HCT116 (cell line): ENCODE data around the gene ZFYVE16. TPM values are rescaled to one million over a fixed set of nuclear protein-coding genes. Genes with fewer than 3 reads are reported as not detected.

Source experiments
- ATAC-seq: fragments of 200-7000 bp; cut with Tn5 transposase; 2 replicates; pipeline ENCODE4 v1.9.1; 2020; ENCODE audit warnings: mild to moderate bottlenecking, moderate library complexity
- Bru-seq: library from RNA; stranded (reverse); fragments of 400-500 nt; gene quantifications from one replicate; lab custom pipeline; 2021; lab: Mats Ljungman, UMichigan
- BruChase-seq, 2 experiments: library from RNA; stranded (reverse); fragments of 400-500 nt; gene quantifications; one replicate each; lab custom pipeline; 2021; lab: Mats Ljungman, UMichigan
- BruUV-seq: library from RNA; stranded (reverse); fragments of 400-500 nt; replicated peaks from 2 replicates; lab custom pipeline; 2021; lab: Mats Ljungman, UMichigan
- CTCF ChIA-PET: fragments of 300-600 bp; sonication (Branson Sonifier 250); formaldehyde crosslinking; loops from one replicate; lab custom pipeline; 2021; ENCODE audit warnings: antibody characterized with exemption; lab: Charles Lee
- POLR2A ChIA-PET: fragments of 300-600, 350-600 bp; sonication (Branson Sonifier 250); formaldehyde crosslinking; loops from one replicate; lab custom pipeline; 2021; ENCODE audit warnings: antibody characterized with exemption; lab: Charles Lee
- RAD21 ChIA-PET, 2 experiments: fragments of 300-600 bp; sonication (Branson Sonifier 250); formaldehyde crosslinking; loops; one replicate each; lab custom pipeline; 2023; ENCODE audit warnings: low total read pairs in 2 of 2; ENCODE audit not compliant: uncharacterized antibody in 2 of 2, unreplicated experiment in 2 of 2, low non-redundant PET in 1 of 2; lab: Charles Lee
- DNase-seq: peaks from one replicate; pipeline ENCODE4 v3.0.0-alpha.2; 2010; ENCODE audit warnings: low read depth, low spot score
- H2AFZ ChIP-seq: fragments of 200-600 bp; shearing (Covaris generic), sonication (generic); 2 replicates; pipeline ENCODE4 v1.6.1; 2017; ENCODE audit warnings: low read depth, mixed run types, mixed read lengths, antibody characterized with exemption, low read length; ENCODE audit not compliant: poor library complexity, severe bottlenecking
- H3K27ac ChIP-seq: 2 replicates; pipeline ENCODE4 v1.5.1; 2012; ENCODE audit warnings: low read depth, low read length
- H3K27me3 ChIP-seq: fragments of 200-600 bp; sonication (generic); 2 replicates; pipeline ENCODE4 v1.6.1; 2016; ENCODE audit warnings: mixed run types, low read length, mixed read lengths; ENCODE audit not compliant: insufficient read depth
- H3K36me3 ChIP-seq, 2 experiments: fragments of 200-500 bp in 1 of 2; fragments of 200-600 bp in 1 of 2; sonication (Bioruptor generic) in 1 of 2; sonication (generic) in 1 of 2; 2 replicates each; pipeline versions ENCODE4 v1.5.1 to v1.6.1; 2014 to 2016; ENCODE audit warnings: low read length in 2 of 2, inconsistent platforms in 1 of 2, mixed read lengths in 1 of 2, mixed run types in 1 of 2; ENCODE audit not compliant: insufficient read depth in 2 of 2, control insufficient read depth in 1 of 2
- H3K4me1 ChIP-seq, 2 experiments: fragments of 200-600 bp in 1 of 2; sonication (generic) in 1 of 2; 2 replicates each; pipeline versions ENCODE4 v1.5.1 to v1.6.1; 2012 to 2017; ENCODE audit warnings: low read length in 2 of 2, inconsistent platforms in 1 of 2, mild to moderate bottlenecking in 1 of 2, mixed read lengths in 1 of 2, mixed run types in 1 of 2, moderate library complexity in 1 of 2; ENCODE audit not compliant: insufficient read depth in 2 of 2, control insufficient read depth in 1 of 2
- H3K4me2 ChIP-seq: fragments of 200-600 bp; sonication (generic); 2 replicates; pipeline ENCODE4 v1.6.1; 2017; ENCODE audit warnings: mixed run types, low read length, mixed read lengths
- H3K4me3 ChIP-seq, 2 experiments: fragments of 200-600 bp in 1 of 2; sonication (generic) in 1 of 2; replicated peaks in 1 of 2; 2 replicates each; pipeline ENCODE4 v1.5.1; 2011 to 2016; ENCODE audit warnings: low read length in 2 of 2, control low read depth in 1 of 2, low read depth in 1 of 2, mild to moderate bottlenecking in 1 of 2, mixed read lengths in 1 of 2, mixed run types in 1 of 2
- H3K79me2 ChIP-seq: fragments of 200-600 bp; sonication (generic); 2 replicates; pipeline ENCODE4 v1.6.1; 2017; ENCODE audit warnings: mild to moderate bottlenecking, mixed run types, low read length, moderate library complexity, mixed read lengths; ENCODE audit not compliant: insufficient read depth
- H3K9ac ChIP-seq: fragments of 200-600 bp; sonication (generic); 2 replicates; pipeline ENCODE4 v1.6.1; 2016; ENCODE audit warnings: low read length, mixed read lengths
- H3K9me2 ChIP-seq: fragments of 200-600 bp; sonication (generic), shearing (Covaris generic); 2 replicates; pipeline ENCODE4 v1.6.1; 2017; ENCODE audit warnings: mixed run types, mild to moderate bottlenecking, moderate library complexity; ENCODE audit not compliant: insufficient read depth
- H3K9me3 ChIP-seq, 2 experiments: fragments of 200-500 bp in 1 of 2; fragments of 200-600 bp in 1 of 2; sonication (Bioruptor generic) in 1 of 2; sonication (generic) in 1 of 2; 2 replicates each; pipeline ENCODE4 v1.6.1; 2014 to 2017; ENCODE audit warnings: low read length in 2 of 2, mixed read lengths in 2 of 2, inconsistent platforms in 1 of 2, low read depth in 1 of 2, mild to moderate bottlenecking in 1 of 2, mixed run types in 1 of 2, moderate library complexity in 1 of 2; ENCODE audit not compliant: control insufficient read depth in 1 of 2, insufficient read depth in 1 of 2
- H4K20me1 ChIP-seq: fragments of 200-600 bp; sonication (generic), shearing (Covaris generic); 2 replicates; pipeline ENCODE4 v1.6.1; 2017; ENCODE audit warnings: mixed run types, mild to moderate bottlenecking, moderate library complexity; ENCODE audit not compliant: insufficient read depth
- CBX3 ChIP-seq: IDR thresholded peaks from 2 replicates; pipeline ENCODE4 v1.6.1; 2012; ENCODE audit warnings: low read depth
- EGR1 ChIP-seq: IDR thresholded peaks from 2 replicates; pipeline ENCODE4 v1.6.1; 2012; ENCODE audit warnings: low read depth
- ELF1 ChIP-seq: IDR thresholded peaks from 2 replicates; pipeline ENCODE4 v1.6.1; 2012; ENCODE audit warnings: low read depth, borderline replicate concordance
- EZH2 ChIP-seq: fragments of 200-600 bp; sonication (generic); IDR thresholded peaks from 2 replicates; pipeline ENCODE4 v1.6.1; 2017; ENCODE audit warnings: antibody characterized with exemption, mixed run types
- MAX ChIP-seq: IDR thresholded peaks from 2 replicates; pipeline ENCODE4 v1.6.1; 2012
- POLR2A ChIP-seq: IDR thresholded peaks from 2 replicates; pipeline ENCODE4 v1.7.0; 2011; ENCODE audit warnings: borderline replicate concordance; ENCODE audit not compliant: insufficient read depth, insufficient read length; ENCODE audit errors: extremely low read depth
- POLR2AphosphoS5 ChIP-seq: IDR thresholded peaks from 2 replicates; pipeline ENCODE4 v1.6.1; 2011; ENCODE audit warnings: mild to moderate bottlenecking, low read depth, low read length, moderate library complexity
- SIN3A ChIP-seq: IDR thresholded peaks from 2 replicates; pipeline ENCODE4 v1.6.1; 2012; ENCODE audit warnings: low read depth
- SP1 ChIP-seq: IDR thresholded peaks from 2 replicates; pipeline ENCODE4 v1.6.1; 2012; ENCODE audit warnings: low read depth
- SRF ChIP-seq: IDR thresholded peaks from 2 replicates; pipeline ENCODE4 v1.6.1; 2012; ENCODE audit warnings: low read depth
- ZFX ChIP-seq: fragments of 450-650 bp; IDR thresholded peaks from 2 replicates; pipeline ENCODE4 v1.6.1; 2017
- ZNF274 ChIP-seq: fragments of 200-500 bp; sonication (Bioruptor generic); IDR thresholded peaks from 2 replicates; pipeline ENCODE4 v1.6.1; 2014; ENCODE audit warnings: mild to moderate bottlenecking, low read depth, low read length, inconsistent platforms
- intact Hi-C: fragments of 100-400 bp; cut with micrococcal nuclease; formaldehyde crosslinking; loops from 2 replicates; pipeline ENCODE4 v1.10.0; 2022
- long read RNA-seq: library from polyadenylated mRNA; unstranded; transcript quantifications from one replicate; pipeline ENCODE4 v2.0.0, GENCODE V29; 2021; ENCODE audit not compliant: unreplicated experiment
- polyA plus RNA-seq: library from polyadenylated mRNA; unstranded; fragments of >200 nt; gene quantifications from 2 replicates; pipeline ENCODE4 v1.2.1, GENCODE V29; 2012; ENCODE audit warnings: missing spikeins
- total RNA-seq: library from RNA; stranded (reverse); gene quantifications from one replicate; pipeline ENCODE4 v1.2.1, GENCODE V29; 2021; ENCODE audit not compliant: unreplicated experiment

Gene ZFYVE16
- total RNA-seq (24.2 TPM), Bru-seq, nascent RNA (percentile 80 among the genes with signal in this experiment), BruChase-seq, experiment 1, labeled RNA remaining after a 6-hour chase (percentile 81 among the genes with signal in this experiment), BruChase-seq, experiment 2, labeled RNA remaining after a 2-hour chase (percentile 86 among the genes with signal in this experiment)
- 3.3 and 6.6 TPM in 2 replicates for polyA plus RNA-seq
- long read RNA-seq, full-length matches to known transcripts: 9 of 20 reads
- long read RNA-seq, partial matches to known transcripts: 6 of 20 reads
- long read RNA-seq, other reads (novel, unspliced or antisense): 5 of 20 reads

- CTCF ChIA-PET: interaction anchor here (1.3 kb wide), 1 partner anchor 74 kb away, joined by 3 read pairs; no protein-coding TSS in a partner anchor
- intact Hi-C loops: no loop called here
- Histone ChIP-seq H3K4me2 (peak within 1 kb of the TSS; percentile 81), H3K4me1 (peaks cover 6 to 15% of the 10 kb centered on the region in 2 experiments), H3K36me3 (no peaks in the 10 kb centered on the region), H3K4me3 (peak within 1 kb of the TSS; percentile 72 to 77), H3K27me3 (no peaks in the 10 kb centered on the region), H3K9ac (peak within 1 kb of the TSS; percentile 85), H3K79me2 (peaks cover 43% of the 10 kb centered on the region), H4K20me1 (peaks cover 4% of the 10 kb centered on the region; the same call in 1 of the 2 replicates), H3K9me2 (no peaks in the 10 kb centered on the region), H3K27ac (peak within 1 kb of the TSS; percentile 79), H3K9me3 (no peaks in the 10 kb centered on the region), H2AFZ (no peak within 1 kb of the TSS)
- no TSS peak for BruUV-seq
- no peak for TF ChIP-seq CBX3
- TF ChIP-seq ELF1: peak; percentile 75
- TF ChIP-seq EGR1: peak; percentile 86
- peak; percentile 6; the same call in 1 of the 2 replicates for TF ChIP-seq SIN3A
- no peak for TF ChIP-seq SP1
- TF ChIP-seq ZNF274: no peak
- TF ChIP-seq MAX: no peak
- TF ChIP-seq POLR2AphosphoS5: peak; percentile 97
- TF ChIP-seq ZFX: peak; percentile 75
- no peak for TF ChIP-seq SRF
- TF ChIP-seq POLR2A: peak; percentile 87
- TF ChIP-seq EZH2: no peak
- POLR2A ChIA-PET: interaction anchor here (0.6 to 1.0 kb wide), 2 partner anchors 9 to 11 kb away, joined by 3 read pairs; no protein-coding TSS in a partner anchor
- ATAC-seq (peak; percentile 92), DNase-seq (peak; percentile 91)
- RAD21 ChIA-PET: interaction anchor here in 1 of 2 experiments (0.6 kb wide), 1 partner anchor 786 kb away, joined by 3 read pairs; no protein-coding TSS in a partner anchor
Observed at GRCh38 chr5:80407735-80408483, at the start of gene ZFYVE16. Gene ZFYVE16, plus strand, starts transcription at chr5:80408064. Its CDS starts 26,084 bp downstream, at chr5:80434148.
